ENCODE measurements around the gene RAD54L. TPM values are rescaled to one million over a fixed set of nuclear protein-coding genes. Genes with fewer than 3 reads are reported as not detected.
"Not testable (repeated sequence)": the region's sequence is repeated elsewhere in the genome, so short reads cannot be mapped to it uniquely, and the experiment has no call there.

Gene RAD54L
- total and polyA plus RNA-seq, 8 donors = 4.8 to 16.5 (median 10.8) TPM

- intact Hi-C loops (cut with DNase I) = no loop called here
- DNase-seq = no peak
- H3K9me3 ChIP-seq = no peaks in the 10 kb centered on the region
- peaks cover 0 to 9% of the 10 kb centered on the region in 2 donors for H3K4me1 ChIP-seq
- TF ChIP-seq, protein P1, sequence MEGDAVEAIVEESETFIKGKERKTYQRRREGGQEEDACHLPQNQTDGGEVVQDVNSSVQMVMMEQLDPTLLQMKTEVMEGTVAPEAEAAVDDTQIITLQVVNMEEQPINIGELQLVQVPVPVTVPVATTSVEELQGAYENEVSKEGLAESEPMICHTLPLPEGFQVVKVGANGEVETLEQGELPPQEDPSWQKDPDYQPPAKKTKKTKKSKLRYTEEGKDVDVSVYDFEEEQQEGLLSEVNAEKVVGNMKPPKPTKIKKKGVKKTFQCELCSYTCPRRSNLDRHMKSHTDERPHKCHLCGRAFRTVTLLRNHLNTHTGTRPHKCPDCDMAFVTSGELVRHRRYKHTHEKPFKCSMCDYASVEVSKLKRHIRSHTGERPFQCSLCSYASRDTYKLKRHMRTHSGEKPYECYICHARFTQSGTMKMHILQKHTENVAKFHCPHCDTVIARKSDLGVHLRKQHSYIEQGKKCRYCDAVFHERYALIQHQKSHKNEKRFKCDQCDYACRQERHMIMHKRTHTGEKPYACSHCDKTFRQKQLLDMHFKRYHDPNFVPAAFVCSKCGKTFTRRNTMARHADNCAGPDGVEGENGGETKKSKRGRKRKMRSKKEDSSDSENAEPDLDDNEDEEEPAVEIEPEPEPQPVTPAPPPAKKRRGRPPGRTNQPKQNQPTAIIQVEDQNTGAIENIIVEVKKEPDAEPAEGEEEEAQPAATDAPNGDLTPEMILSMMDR (IDR thresholded peaks at IDR 0.05) = no peak
- no peak for ATAC-seq
- no peaks in the 10 kb centered on the region for H3K27me3 ChIP-seq
- H3K36me3 ChIP-seq = no peaks in the 10 kb centered on the region
- H3K4me3 ChIP-seq = no peak overlapping the region
- no peak overlapping the region for H3K27ac ChIP-seq
Observed at GRCh38 chr1:46242918-46243317, 4.6 kb upstream of the RAD54L start.

DNA sequence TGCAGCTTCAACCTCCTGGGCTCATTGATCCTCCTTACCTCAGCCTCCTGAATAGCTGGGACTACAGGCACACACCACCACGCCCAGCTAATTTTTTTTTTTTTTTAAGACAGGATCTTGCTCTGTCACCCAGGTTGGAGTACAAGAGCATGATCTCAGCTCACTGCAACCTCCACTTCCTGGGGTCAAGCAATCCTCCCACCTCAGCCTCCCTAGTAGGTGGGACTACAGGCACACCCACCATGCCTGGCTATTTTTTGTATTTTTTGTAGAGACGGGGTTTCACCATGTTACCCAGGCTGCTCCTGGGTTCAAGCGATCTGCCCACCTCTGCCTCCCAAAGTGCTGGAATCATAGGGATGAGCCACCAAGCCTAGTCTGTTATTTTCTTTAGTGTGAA, 3.7 kb upstream of the RAD54L start:
- H3K9me3 ChIP-seq; intact Hi-C loops (cut with DNase I); DNase-seq; ATAC-seq; H3K27ac ChIP-seq; H3K36me3 ChIP-seq; H3K4me3 ChIP-seq; H3K27me3 ChIP-seq: not testable (repeated sequence)
- H3K4me1 ChIP-seq = peaks cover 0 to 17% of the 10 kb centered on the region in 2 donors

- no peak for ATAC-seq
- H3K27me3 ChIP-seq = no peaks in the 10 kb centered on the region
- no peak overlapping the region for H3K27ac ChIP-seq
- no peaks in the 10 kb centered on the region for H3K36me3 ChIP-seq
- H3K9me3 ChIP-seq = no peaks in the 10 kb centered on the region
- H3K4me1 ChIP-seq = peaks cover 0 to 17% of the 10 kb centered on the region in 2 donors
- TF ChIP-seq, protein P1 (IDR thresholded peaks at IDR 0.05) = no peak
- H3K4me3 ChIP-seq = no peak overlapping the region
- no peak for DNase-seq
- intact Hi-C loops (cut with DNase I) = no loop called here
Observed at GRCh38 chr1:46244656-46245371, 2.7 kb upstream of the RAD54L start.

GRCh38 chr1:46246136-46246535, 1.4 kb upstream of the RAD54L start:
- H3K4me1 ChIP-seq = peaks cover 0 to 17% of the 10 kb centered on the region in 2 donors
- H3K27me3 ChIP-seq; H3K4me3 ChIP-seq; H3K36me3 ChIP-seq; DNase-seq; H3K9me3 ChIP-seq; intact Hi-C loops (cut with DNase I); H3K27ac ChIP-seq; ATAC-seq: not testable (repeated sequence)

DNA sequence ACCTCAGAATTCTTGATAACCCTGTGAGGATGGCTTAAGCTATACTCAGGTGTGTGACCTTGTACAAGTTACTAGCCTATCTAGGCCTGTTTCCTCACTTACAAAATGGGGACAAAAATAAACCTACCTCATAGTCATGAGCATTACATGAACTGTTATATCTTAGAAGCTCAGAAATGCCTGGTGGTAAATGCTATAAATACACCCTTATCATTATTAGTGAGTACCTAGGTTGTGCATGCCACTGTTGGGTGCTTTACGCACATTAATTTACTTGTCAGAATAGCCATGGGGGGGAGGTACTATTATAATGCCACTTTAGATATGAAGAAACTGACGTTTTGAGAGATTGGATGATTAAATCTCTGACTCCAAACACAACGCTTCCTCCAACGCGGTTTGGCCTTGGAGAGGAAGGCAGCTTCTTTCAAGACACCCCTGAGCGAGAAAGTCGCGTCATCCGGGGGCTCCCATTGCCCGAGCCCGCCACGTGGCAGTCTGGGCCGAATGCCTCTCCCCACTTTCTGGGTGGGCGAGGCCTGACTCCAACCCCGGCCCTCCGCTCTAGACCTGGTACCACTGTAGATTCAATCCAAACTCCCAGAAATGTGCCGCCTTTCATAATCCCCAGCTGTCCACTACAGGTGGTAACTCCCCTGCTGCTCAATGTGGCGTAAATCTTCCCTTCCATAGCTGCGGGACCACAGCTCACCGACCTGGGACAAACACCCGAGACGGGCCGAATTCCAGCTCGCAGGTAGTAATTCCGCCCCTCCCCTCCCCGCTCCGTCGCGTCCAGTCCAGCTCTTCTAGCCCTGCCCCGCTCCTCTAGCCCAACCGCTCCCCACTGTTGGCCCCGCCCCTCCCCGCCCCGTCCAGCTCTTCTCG, 771 bp upstream of the RAD54L start:
- ATAC-seq (peak; percentile 93), DNase-seq (peak in 3 of 4 donors; percentile 66 to 96 (median 67))
- intact Hi-C loops (cut with DNase I) = no loop called here
- Histone ChIP-seq H3K4me3 (peak overlapping the region; percentile 45 to 61), H3K27me3 (no peaks in the 10 kb centered on the region), H3K27ac (peak overlapping the region; percentile 42 to 65), H3K4me1 (peaks cover 0 to 17% of the 10 kb centered on the region in 2 donors), H3K36me3 (no peaks in the 10 kb centered on the region), H3K9me3 (no peaks in the 10 kb centered on the region)
- TF ChIP-seq, protein P1 (IDR thresholded peaks at IDR 0.05) = no peak
